DOHH2 (cell line): ENCODE data around the gene PLAAT1.

ENCODE experiments used
- H3F3A ChIP-seq: fragments of 200-600 bp; sonication (generic), shearing (Covaris generic); 2 replicates; pipeline ENCODE4 v1.6.0; 2016; ENCODE audit warnings: antibody characterized with exemption, mild to moderate bottlenecking; ENCODE audit not compliant: control insufficient read depth, insufficient read depth
- H3K27ac ChIP-seq: fragments of 200-600 bp; sonication (generic); 2 replicates; pipeline ENCODE4 v1.5.1; 2014; ENCODE audit warnings: low read depth, mild to moderate bottlenecking, low read length, moderate library complexity
- H3K27me3 ChIP-seq: fragments of 200-600 bp; sonication (generic); 2 replicates; pipeline ENCODE4 v1.6.1; 2014; ENCODE audit warnings: mild to moderate bottlenecking, low read length, mixed read lengths; ENCODE audit not compliant: control insufficient read depth
- H3K36me3 ChIP-seq: fragments of 200-600 bp; sonication (generic); 2 replicates; pipeline ENCODE4 v1.6.1; 2014; ENCODE audit warnings: mild to moderate bottlenecking, low read length, moderate library complexity, mixed read lengths; ENCODE audit not compliant: control insufficient read depth
- H3K4me1 ChIP-seq: fragments of 200-600 bp; sonication (generic); 2 replicates; pipeline ENCODE4 v1.6.1; 2014; ENCODE audit warnings: mild to moderate bottlenecking, low read length, mixed read lengths; ENCODE audit not compliant: control insufficient read depth
- H3K4me2 ChIP-seq: fragments of 200-600 bp; sonication (generic); 2 replicates; pipeline ENCODE4 v1.6.0; 2014; ENCODE audit warnings: mild to moderate bottlenecking, low read length, moderate library complexity
- H3K4me3 ChIP-seq: fragments of 200-600 bp; sonication (generic); 2 replicates; pipeline ENCODE4 v1.5.1; 2014; ENCODE audit warnings: mild to moderate bottlenecking, low read length, mixed read lengths
- H3K79me2 ChIP-seq: fragments of 200-600 bp; sonication (generic); 2 replicates; pipeline ENCODE4 v1.6.1; 2014; ENCODE audit warnings: mild to moderate bottlenecking, low read length, mixed read lengths; ENCODE audit not compliant: control insufficient read depth
- H3K9me2 ChIP-seq: fragments of 200-600 bp; sonication (generic); replicated peaks from 2 replicates; pipeline ENCODE4 v1.6.1; 2014; ENCODE audit warnings: mild to moderate bottlenecking, low read length, mixed read lengths; ENCODE audit not compliant: control insufficient read depth
- H3K9me3 ChIP-seq: fragments of 200-600 bp; sonication (generic); 2 replicates; pipeline ENCODE4 v1.6.1; 2014; ENCODE audit warnings: antibody characterized with exemption, low read length, mixed read lengths; ENCODE audit not compliant: control insufficient read depth, insufficient read depth
- H4K20me1 ChIP-seq: fragments of 200-600 bp; sonication (generic); 2 replicates; pipeline ENCODE4 v1.6.0; 2014; ENCODE audit warnings: low read depth, mild to moderate bottlenecking, antibody characterized with exemption, low read length, moderate library complexity; ENCODE audit not compliant: control insufficient read depth, insufficient read depth
- EZH2phosphoT487 ChIP-seq: fragments of 200-600 bp; sonication (generic); IDR thresholded peaks from 2 replicates; pipeline ENCODE4 v1.6.1; 2017; ENCODE audit warnings: borderline replicate concordance, mild to moderate bottlenecking, antibody characterized with exemption, low read length, moderate library complexity, mixed read lengths
- TF ChIP-seq, protein P1 (sequence below): fragments of 200-600 bp; sonication (generic); IDR thresholded peaks from one replicate; pipeline ENCODE4 v1.5.1; 2014; ENCODE audit warnings: antibody characterized with exemption, mild to moderate bottlenecking, low read depth, low read length; ENCODE audit not compliant: poor library complexity, severe bottlenecking

PLAAT1 gene

DNA sequence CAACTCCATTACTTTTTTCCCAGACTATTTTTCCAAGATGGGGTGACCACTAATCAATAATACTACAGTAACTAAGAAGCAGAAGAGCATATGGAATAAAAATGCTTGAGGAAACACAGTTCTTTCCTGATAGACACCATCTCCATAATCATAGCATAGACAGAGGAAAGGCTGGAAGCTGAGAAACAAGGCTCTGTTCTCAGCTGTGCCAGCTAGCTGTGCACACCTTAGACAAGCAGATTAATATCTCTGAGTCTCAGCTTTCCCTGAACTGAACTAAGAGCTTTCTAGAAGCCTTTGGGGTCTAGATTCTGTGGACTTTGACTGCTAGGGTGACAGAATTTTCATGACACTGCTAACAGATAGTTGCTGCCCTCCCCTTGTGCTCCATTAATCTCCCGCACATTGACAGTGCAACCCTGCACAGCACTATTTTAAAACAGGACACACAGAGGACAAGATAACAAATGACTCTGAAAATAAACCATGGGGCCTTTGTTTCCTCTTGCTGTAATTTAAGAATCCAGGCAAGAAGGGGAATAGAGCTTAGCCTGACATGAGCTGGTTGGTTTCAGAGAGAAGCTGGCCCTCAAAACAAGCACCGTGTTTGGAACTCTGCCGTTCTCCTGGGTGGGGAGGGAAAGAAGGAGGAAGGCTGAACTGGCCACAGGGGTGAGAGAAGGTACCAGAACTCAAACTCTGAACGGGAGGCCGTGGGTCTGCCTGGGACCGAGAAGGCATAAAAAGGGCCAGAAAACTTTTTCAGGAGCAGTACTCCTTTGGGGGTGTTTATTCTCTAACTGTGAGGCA is 70.1 kb downstream of the PLAAT1 start:
- H3K36me3 ChIP-seq: no peaks in the 10 kb centered on the region
- no peaks in the 10 kb centered on the region for H3K4me1 ChIP-seq
- no peak overlapping the region for H3K4me3 ChIP-seq
- H4K20me1 ChIP-seq: no peaks in the 10 kb centered on the region
- H3F3A ChIP-seq: no peaks in the 10 kb centered on the region
- H3K9me3 ChIP-seq: no peaks in the 10 kb centered on the region
- no peaks in the 10 kb centered on the region for H3K27me3 ChIP-seq
- no peaks in the 10 kb centered on the region for H3K79me2 ChIP-seq
- no peak overlapping the region for H3K4me2 ChIP-seq
- TF ChIP-seq EZH2phosphoT487: no peak
- TF ChIP-seq, protein P1, sequence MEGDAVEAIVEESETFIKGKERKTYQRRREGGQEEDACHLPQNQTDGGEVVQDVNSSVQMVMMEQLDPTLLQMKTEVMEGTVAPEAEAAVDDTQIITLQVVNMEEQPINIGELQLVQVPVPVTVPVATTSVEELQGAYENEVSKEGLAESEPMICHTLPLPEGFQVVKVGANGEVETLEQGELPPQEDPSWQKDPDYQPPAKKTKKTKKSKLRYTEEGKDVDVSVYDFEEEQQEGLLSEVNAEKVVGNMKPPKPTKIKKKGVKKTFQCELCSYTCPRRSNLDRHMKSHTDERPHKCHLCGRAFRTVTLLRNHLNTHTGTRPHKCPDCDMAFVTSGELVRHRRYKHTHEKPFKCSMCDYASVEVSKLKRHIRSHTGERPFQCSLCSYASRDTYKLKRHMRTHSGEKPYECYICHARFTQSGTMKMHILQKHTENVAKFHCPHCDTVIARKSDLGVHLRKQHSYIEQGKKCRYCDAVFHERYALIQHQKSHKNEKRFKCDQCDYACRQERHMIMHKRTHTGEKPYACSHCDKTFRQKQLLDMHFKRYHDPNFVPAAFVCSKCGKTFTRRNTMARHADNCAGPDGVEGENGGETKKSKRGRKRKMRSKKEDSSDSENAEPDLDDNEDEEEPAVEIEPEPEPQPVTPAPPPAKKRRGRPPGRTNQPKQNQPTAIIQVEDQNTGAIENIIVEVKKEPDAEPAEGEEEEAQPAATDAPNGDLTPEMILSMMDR: no peak
- no peaks in the 10 kb centered on the region for H3K9me2 ChIP-seq
- H3K27ac ChIP-seq: no peak overlapping the region

DNA sequence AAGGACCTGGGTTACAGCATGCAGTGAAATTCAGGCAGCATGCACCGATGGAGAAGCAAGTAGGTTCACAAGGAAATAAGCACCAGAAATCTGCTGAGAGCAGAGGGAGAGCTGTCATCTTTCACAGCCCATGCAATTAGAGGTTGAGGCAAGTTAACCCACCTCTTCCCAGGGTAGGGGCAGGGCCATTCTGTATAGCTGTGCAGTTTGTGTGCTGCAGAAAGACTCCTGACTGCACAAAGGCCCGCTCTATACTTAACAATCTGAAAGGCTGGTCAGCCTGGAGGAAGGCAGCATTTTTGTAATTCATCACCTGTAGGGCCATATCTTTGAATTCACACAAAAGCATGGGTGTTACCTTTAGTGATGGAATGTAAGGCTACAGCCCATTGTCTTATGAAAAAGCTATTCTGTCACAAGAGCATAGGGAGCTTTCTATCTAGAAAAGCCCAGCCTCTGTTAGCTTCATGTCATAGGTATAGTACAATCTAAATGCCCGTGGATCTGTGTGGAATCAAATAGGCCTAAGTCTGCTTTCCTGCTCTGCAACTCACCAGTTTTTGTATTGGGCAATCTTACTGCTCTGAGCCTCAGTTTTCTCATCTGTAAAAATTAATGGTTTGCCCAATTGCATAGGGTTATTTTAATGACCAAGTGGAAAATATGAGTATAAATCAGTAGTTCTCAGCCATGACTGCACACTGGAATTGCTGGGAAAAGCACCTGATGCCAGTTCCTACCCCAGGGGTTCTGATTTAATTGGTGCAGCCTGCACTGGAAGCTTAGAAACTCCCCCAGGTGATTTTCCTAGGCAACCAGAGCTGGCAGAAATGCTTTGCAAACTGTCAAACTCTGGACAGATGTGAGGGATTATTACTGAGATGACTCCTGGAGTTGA is 72.3 kb downstream of the PLAAT1 start:
- Histone ChIP-seq H3K4me3 (no peak overlapping the region), H4K20me1 (no peaks in the 10 kb centered on the region), H3K4me2 (no peak overlapping the region), H3K27me3 (no peaks in the 10 kb centered on the region), H3K4me1 (no peaks in the 10 kb centered on the region), H3F3A (no peaks in the 10 kb centered on the region), H3K9me2 (no peaks in the 10 kb centered on the region), H3K27ac (no peak overlapping the region), H3K9me3 (no peaks in the 10 kb centered on the region), H3K79me2 (no peaks in the 10 kb centered on the region), H3K36me3 (no peaks in the 10 kb centered on the region)
- TF ChIP-seq EZH2phosphoT487: no peak
- TF ChIP-seq, protein P1: no peak

- Histone ChIP-seq H3K9me3 (no peaks in the 10 kb centered on the region), H3K9me2 (no peaks in the 10 kb centered on the region), H3F3A (no peaks in the 10 kb centered on the region), H3K4me1 (no peaks in the 10 kb centered on the region), H3K27ac (no peak overlapping the region), H3K27me3 (no peaks in the 10 kb centered on the region), H3K36me3 (no peaks in the 10 kb centered on the region), H3K79me2 (no peaks in the 10 kb centered on the region), H3K4me2 (no peak overlapping the region), H4K20me1 (no peaks in the 10 kb centered on the region), H3K4me3 (no peak overlapping the region)
- TF ChIP-seq, protein P1: peak; percentile 13
- no peak for TF ChIP-seq EZH2phosphoT487
Observed at GRCh38 chr3:193314161-193314560, 73.1 kb downstream of the PLAAT1 start.
